Mononuclear cell (primary cell): Measurements from ENCODE around the gene F2. TPM values are rescaled to one million over a fixed set of nuclear protein-coding genes. Genes with fewer than 3 reads are reported as not detected.
A peak's percentile ranks its signal among the peaks of the same experiment; 100 is the strongest.
"Not testable (repeated sequence)": the region's sequence is repeated elsewhere in the genome, so short reads cannot be mapped to it uniquely, and the experiment has no call there.

Experiments
- H3K27me3 ChIP-seq: 2 replicates; pipeline ENCODE4 v1.6.0; 2011; ENCODE audit warnings: low read length, control low read depth; ENCODE audit not compliant: insufficient read depth
- H3K4me1 ChIP-seq: 2 replicates; pipeline ENCODE4 v1.5.1; 2011; ENCODE audit warnings: mild to moderate bottlenecking, low read length, control low read depth; ENCODE audit not compliant: insufficient read depth
- H3K4me3 ChIP-seq: 2 replicates; pipeline ENCODE4 v1.5.1; 2011; ENCODE audit warnings: mild to moderate bottlenecking, low read length, moderate library complexity
- H3K9me3 ChIP-seq: 2 replicates; pipeline ENCODE4 v1.5.1; 2011; ENCODE audit warnings: low read depth, mild to moderate bottlenecking, control low read depth, low read length
- total RNA-seq: library from RNA; depleted of rRNA; stranded (reverse); fragments of >200 nt; gene quantifications from one replicate; pipeline ENCODE4 v1.2.3, GENCODE V29; 2012

Gene F2
- total RNA-seq, 1 donor = not detected

DNA sequence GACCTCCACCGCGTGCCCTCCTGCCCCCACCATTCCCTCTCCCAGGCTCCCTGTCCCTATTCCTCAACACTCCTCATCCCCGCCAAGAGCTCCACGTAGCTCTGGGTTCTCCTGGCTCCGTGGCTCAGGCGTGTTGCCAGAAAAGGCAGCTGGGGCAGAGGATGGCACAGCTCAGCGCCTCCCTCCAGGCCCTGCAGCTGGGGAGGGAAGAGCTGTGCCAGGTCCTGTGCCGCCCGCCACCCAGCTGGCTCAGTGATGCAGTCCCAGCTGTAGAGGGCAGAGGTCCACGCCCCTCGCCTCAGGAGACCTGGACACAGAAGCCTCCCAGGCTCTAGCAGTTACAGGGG, 22.8 kb upstream of the F2 start:
- Histone ChIP-seq H3K4me3 (no peak overlapping the region), H3K27me3 (no peaks in the 10 kb centered on the region), H3K4me1 (peaks cover 28% of the 10 kb centered on the region), H3K9me3 (no peaks in the 10 kb centered on the region)

- H3K9me3 ChIP-seq = no peaks in the 10 kb centered on the region
- no peaks in the 10 kb centered on the region for H3K27me3 ChIP-seq
- peaks cover 38% of the 10 kb centered on the region for H3K4me1 ChIP-seq
- H3K4me3 ChIP-seq = no peak overlapping the region
These were observed 21.7 kb upstream of the F2 start for GRCh38 chr11:46697303-46697702.

GRCh38 chr11:46697723-46698122, 21.3 kb upstream of the F2 start:
- peaks cover 42% of the 10 kb centered on the region for H3K4me1 ChIP-seq
- no peak overlapping the region for H3K4me3 ChIP-seq
- H3K9me3 ChIP-seq = no peaks in the 10 kb centered on the region
- no peaks in the 10 kb centered on the region for H3K27me3 ChIP-seq

- Histone ChIP-seq H3K9me3 (no peaks in the 10 kb centered on the region), H3K27me3 (no peaks in the 10 kb centered on the region), H3K4me1 (peaks cover 47% of the 10 kb centered on the region), H3K4me3 (no peak overlapping the region)
These were observed 20.4 kb upstream of the F2 start for GRCh38 chr11:46698597-46698996.

DNA sequence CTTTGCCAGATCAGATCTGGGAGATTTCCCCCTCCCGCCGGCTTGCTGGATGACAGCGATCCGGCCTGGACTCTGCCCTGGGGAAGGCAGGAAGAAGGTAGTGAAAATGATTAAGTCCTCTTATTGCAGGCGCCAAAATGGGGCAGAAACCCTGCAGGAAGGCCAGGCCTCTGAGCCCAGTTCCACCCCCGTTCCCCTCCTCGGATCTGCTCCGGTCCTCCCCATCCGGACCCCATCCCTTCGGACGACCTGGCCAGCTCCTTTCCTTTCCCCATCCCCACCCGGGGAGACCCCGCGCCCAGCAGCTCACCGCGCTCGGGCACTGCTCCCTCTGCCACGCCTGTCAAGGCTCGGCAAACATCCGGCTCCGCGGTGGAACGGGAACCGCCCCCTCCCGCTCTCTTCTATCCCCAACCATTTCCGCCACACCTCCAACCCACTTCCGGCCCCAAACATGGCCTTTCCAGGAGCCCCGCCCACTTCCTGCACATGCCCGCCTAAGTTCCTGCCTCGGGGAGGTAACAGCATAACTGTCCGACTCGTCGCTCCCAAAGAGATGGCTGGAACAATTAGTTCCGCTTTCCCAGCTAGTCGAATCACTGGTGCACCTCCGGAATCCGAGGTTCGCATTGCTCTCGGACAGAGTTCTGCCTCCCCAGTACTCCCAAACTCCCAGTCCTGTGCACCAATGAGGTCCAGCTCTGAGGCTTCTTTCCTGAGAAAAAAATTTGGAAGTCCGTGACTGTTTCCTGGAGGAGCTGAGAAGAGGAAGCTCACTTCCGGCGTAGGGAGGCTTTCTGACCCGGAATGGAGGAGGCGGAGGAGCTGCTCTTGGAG, 18.6 kb upstream of the F2 start, which contains the start of the genes ARHGAP1 and ZNF408:
Gene ARHGAP1, minus strand, starts transcription at position 379 of the 837 bp plus-strand sequence. CDS start 4,512 bp downstream, outside the sequence.
Gene ZNF408, plus strand, starts transcription at position 791 of the 837 bp plus-strand sequence. Its CDS starts 17 bp downstream, at position 808.
- Histone ChIP-seq H3K27me3 (no peaks in the 10 kb centered on the region), H3K4me3 (peak within 1 kb of the TSS; percentile 86), H3K9me3 (no peaks in the 10 kb centered on the region), H3K4me1 (peaks cover 47% of the 10 kb centered on the region)

DNA sequence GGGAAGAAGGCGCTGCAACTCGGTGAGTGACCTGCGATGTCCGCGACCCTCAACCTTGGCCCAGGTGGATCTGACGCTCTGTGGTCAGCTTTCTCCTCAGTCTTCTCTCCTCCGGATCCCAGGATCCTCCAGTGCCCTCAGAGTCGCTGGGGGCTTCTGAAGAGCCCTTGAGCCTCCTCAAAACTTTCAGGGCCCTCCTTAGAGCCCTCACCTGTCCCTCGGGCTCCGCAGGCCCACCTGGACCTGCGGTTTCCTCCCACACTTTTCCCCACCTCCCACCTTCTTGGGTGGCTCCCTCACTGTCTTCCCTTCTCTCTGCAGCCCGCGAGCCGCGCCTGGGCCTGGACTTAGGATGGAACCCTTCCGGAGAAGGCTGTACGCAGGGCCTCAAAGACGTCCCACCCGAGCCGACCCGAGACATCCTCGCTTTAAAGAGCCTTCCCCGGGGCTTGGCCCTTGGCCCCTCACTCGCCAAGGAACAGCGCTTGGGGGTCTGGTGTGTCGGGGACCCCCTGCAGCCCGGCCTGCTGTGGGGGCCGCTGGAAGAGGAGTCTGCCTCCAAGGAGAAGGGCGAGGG, 17.8 kb upstream of the F2 start:
- no peaks in the 10 kb centered on the region for H3K27me3 ChIP-seq
- no peaks in the 10 kb centered on the region for H3K9me3 ChIP-seq
- peaks cover 47% of the 10 kb centered on the region for H3K4me1 ChIP-seq
- peak overlapping the region; percentile 86 for H3K4me3 ChIP-seq

GRCh38 chr11:46705070-46705688, 13.8 kb upstream of the F2 start:
- Histone ChIP-seq H3K4me3 (no peak overlapping the region), H3K27me3 (no peaks in the 10 kb centered on the region), H3K4me1 (peaks cover 20% of the 10 kb centered on the region), H3K9me3 (no peaks in the 10 kb centered on the region)

DNA sequence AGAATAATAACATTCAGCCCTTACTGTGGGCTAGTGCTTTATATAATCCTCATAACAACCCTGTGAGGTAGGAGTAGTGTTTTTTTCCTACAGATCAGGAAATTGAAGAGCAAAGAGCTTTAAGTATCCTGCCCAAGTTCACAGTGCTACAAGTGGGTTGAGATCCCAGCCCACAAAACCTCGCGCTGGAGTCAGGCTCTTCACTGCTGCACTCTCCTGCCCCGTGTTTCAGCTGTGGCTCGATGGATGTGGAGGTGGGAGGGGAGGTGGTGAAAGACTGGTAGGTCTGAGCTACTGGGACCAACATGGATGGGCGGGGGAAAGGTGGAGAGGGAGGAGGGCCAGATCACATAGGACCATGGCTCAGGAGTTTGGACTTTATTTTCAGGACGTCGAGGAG, 12.1 kb upstream of the F2 start:
- Histone ChIP-seq H3K9me3 (no peaks in the 10 kb centered on the region), H3K27me3 (no peaks in the 10 kb centered on the region), H3K4me1 (peaks cover 12% of the 10 kb centered on the region), H3K4me3 (no peak overlapping the region)

GRCh38 chr11:46709351-46709750, 9.7 kb upstream of the F2 start:
- not testable (repeated sequence) for H3K4me1 ChIP-seq, H3K27me3 ChIP-seq, H3K9me3 ChIP-seq, H3K4me3 ChIP-seq

DNA sequence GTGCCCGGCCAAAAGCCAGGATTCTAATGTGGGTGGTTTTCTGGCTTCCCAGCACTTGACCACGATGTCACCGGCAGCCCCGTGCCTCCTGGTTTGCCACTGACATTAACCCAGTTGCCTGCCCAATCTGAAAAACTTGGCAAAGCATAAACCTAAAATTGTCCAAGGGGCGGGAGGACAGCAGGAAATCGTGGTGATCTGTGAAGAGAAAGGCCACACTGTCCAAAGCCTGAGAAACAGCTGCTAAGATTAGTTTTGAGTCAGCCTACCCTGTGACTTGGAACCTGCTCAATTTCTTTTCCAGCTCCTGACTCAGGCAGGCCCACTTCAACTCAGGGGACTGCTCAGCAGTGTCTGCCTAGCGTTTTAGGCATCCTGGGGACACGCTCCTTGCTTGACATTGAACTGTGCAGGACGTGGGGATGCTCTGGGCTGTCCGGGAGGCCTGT, 8.2 kb upstream of the F2 start:
- Histone ChIP-seq H3K9me3 (no peaks in the 10 kb centered on the region), H3K27me3 (no peaks in the 10 kb centered on the region), H3K4me3 (no peak overlapping the region), H3K4me1 (no peaks in the 10 kb centered on the region)

DNA sequence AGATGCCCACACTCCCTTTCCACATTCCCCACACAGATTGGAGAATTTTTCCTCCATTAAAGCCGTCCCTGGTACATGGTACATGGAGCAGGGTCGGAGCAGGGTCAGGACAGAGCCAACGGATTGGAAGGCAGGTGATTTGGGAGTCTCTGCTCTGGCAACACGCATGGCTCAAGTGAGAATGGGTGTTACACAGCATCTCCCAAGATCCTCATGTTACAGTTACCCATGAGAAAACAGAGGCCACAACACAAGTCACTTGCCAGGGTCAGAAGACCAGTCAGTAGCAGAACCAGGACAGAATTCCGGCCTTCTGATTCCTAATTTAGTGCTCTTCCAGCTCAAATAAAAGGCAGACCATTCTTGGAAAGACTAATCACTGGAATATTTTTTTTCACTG, 7.7 kb upstream of the F2 start:
- no peaks in the 10 kb centered on the region for H3K9me3 ChIP-seq
- no peak overlapping the region for H3K4me3 ChIP-seq
- H3K27me3 ChIP-seq = no peaks in the 10 kb centered on the region
- H3K4me1 ChIP-seq = no peaks in the 10 kb centered on the region

DNA sequence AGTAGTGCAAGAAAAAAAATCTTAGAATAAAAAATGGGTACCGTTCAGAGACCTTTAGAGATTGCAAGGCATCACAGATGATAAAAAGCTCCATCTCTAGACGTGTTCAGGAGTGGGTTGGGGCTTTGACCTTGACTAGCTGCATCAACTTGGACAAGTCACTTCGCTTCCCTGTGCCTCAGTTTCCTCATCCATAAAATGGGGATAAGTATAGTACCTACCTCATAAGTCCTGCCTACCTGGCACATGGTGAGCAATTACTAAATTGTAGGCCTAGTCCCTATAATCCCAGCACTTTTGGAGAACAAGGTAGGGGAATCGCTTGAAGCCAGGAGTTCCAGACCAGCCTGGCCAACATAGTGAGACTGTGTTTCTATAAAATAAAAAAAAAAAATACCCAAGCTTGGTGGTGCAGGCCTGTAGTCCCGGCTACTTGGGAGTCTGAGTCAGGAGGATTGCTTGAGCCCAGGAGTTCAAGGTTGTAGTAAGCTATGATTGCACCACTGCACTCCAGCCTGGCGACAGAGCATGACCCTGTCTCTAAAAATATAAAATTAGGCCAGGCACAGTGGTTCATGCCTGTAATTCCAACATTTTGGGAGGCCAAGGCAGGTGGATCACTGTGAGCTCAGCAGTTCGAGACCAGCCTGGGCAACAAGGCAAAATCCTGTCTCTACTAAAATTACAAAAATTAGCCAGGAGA, 6.0 kb upstream of the F2 start:
- H3K27me3 ChIP-seq = no peaks in the 10 kb centered on the region
- no peak overlapping the region for H3K4me3 ChIP-seq
- H3K9me3 ChIP-seq = no peaks in the 10 kb centered on the region
- no peaks in the 10 kb centered on the region for H3K4me1 ChIP-seq

DNA sequence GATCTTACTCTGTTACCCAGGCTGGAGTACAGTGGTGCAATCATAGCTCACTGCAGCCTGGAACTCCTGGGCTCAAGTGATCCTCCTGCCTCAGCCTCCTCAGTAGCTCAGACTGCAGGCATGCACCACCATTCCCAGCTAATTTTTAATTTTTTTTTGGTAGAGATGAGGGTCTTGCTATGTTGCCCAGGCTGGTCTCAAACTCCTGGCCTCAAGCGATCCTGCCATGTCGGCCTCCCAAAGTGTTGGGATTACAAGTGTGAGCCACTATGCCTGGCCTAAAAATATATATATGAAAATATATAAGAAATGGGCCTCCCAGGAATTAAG, 1.2 kb upstream of the F2 start:
- not testable (repeated sequence) for H3K27me3 ChIP-seq, H3K9me3 ChIP-seq, H3K4me3 ChIP-seq, H3K4me1 ChIP-seq

DNA sequence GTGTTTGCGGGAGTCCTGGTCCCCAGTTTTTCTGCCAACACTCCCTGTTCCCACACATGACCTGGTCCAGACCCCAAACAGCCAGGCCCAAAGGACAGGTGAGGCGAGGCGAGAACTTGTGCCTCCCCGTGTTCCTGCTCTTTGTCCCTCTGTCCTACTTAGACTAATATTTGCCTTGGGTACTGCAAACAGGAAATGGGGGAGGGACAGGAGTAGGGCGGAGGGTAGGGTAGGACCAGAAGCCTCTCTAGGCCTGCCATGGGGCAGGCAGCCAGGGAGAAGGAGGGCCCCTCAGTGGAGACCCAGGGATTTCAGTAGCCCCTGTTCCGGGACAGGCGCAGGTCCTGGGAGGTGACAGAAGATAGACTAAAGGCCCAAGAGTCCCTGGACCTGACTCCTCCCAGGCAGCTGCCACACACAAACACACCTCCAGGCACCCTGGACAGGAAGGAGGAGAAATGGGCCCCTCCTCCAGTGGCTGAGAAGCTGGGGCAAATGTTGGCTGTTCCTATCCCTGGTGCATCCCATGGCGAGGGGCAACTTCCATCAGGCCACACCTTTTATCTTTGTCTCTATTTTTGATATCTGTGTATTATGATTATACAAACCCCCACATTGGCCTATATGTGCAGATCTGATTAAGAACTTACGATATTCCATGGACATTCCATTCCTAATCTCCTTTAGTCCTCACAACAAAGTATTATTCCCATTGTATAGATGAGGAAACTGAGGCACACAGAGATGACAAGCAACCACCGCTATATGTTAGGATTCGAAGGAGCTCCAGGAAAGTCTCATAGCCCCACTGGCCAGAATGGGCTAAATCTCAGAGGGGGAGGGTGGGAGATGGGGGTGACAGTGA, 626 bp upstream of the F2 start:
- no peaks in the 10 kb centered on the region for H3K4me1 ChIP-seq
- H3K9me3 ChIP-seq = no peaks in the 10 kb centered on the region
- no peaks in the 10 kb centered on the region for H3K27me3 ChIP-seq
- H3K4me3 ChIP-seq = no peak overlapping the region
